Tibial nerve (tissue), 3 donors: Measurements from ENCODE around the gene CALML5.

Experiments used
- CTCF ChIP-seq, 5 experiments: fragments of 200-600 bp in 3 of 5; fragments of 450-650 bp in 2 of 5; sonication (generic) in 3 of 5; IDR thresholded peaks; one replicate each; pipeline ENCODE4 v1.5.1; 2016 to 2019; ENCODE audit warnings: antibody characterized with exemption in 5 of 5, mild to moderate bottlenecking in 3 of 5, moderate library complexity in 2 of 5
- POLR2A ChIP-seq, 2 donors: fragments of 450-650 bp; IDR thresholded peaks; one replicate each; pipeline ENCODE4 v1.6.1; 2017; ENCODE audit warnings: antibody characterized with exemption in 2 of 2, mild to moderate bottlenecking in 2 of 2, moderate library complexity in 2 of 2

DNA sequence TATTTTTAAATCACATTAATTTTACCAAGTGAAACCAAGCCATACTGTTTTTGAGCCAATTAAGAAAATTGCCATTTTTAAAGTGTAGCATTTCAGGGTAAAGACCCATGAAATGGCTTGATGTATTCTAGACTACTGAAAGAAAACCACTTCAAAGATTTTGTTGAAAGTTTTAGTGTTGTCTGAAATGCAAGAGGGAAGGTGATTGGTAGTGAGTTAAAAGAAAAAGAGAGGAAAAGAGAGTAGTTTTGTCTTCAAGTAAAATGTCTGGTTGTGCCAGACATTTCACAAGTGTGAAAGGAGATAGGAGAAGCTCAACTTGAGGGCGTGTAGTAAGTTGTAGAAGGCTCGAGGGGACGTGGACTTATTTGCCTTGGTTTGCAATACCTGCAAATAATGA, 41.6 kb downstream of the CALML5 start:
- TF ChIP-seq CTCF (IDR thresholded peaks at IDR 0.05): no peak
- no peak for TF ChIP-seq POLR2A (IDR thresholded peaks at IDR 0.05)
